Measurements from ENCODE around the gene MAML2.

MAML2 gene

GRCh38 chr11:96222102-96222501, 120.9 kb downstream of the MAML2 start:
- no peak for TF ChIP-seq GATA3 (IDR thresholded peaks at IDR 0.05; ENCODE audit: low read depth, low read length)
- TF ChIP-seq GATA2 (IDR thresholded peaks at IDR 0.05; ENCODE audit: low read depth, low read length) = no peak

- TF ChIP-seq GATA3 (IDR thresholded peaks at IDR 0.05; ENCODE audit: low read depth, low read length) (no peak), GATA2 (IDR thresholded peaks at IDR 0.05; ENCODE audit: low read depth, low read length) (no peak)
Measured at GRCh38 chr11:96221244-96222070, 121.5 kb downstream of the MAML2 start.

- TF ChIP-seq GATA3 (IDR thresholded peaks at IDR 0.05; ENCODE audit: low read depth, low read length) (no peak), GATA2 (IDR thresholded peaks at IDR 0.05; ENCODE audit: low read depth, low read length) (no peak)
Measured at GRCh38 chr11:96219981-96220623, 122.9 kb downstream of the MAML2 start.

- TF ChIP-seq GATA3 (IDR thresholded peaks at IDR 0.05; ENCODE audit: low read depth, low read length) (no peak), GATA2 (IDR thresholded peaks at IDR 0.05; ENCODE audit: low read depth, low read length) (no peak)
Measured at GRCh38 chr11:96218901-96219300, 124.1 kb downstream of the MAML2 start.

GRCh38 chr11:96218006-96218405, 125.0 kb downstream of the MAML2 start:
- TF ChIP-seq GATA2 (IDR thresholded peaks at IDR 0.05; ENCODE audit: low read depth, low read length) (no peak), GATA3 (IDR thresholded peaks at IDR 0.05; ENCODE audit: low read depth, low read length) (no peak)

GRCh38 chr11:96217206-96217605, 125.8 kb downstream of the MAML2 start:
- TF ChIP-seq GATA3 (IDR thresholded peaks at IDR 0.05; ENCODE audit: low read depth, low read length) (no peak), GATA2 (IDR thresholded peaks at IDR 0.05; ENCODE audit: low read depth, low read length) (no peak)

GRCh38 chr11:96215826-96216225, 127.2 kb downstream of the MAML2 start:
- TF ChIP-seq GATA3 (IDR thresholded peaks at IDR 0.05; ENCODE audit: low read depth, low read length) (no peak), GATA2 (IDR thresholded peaks at IDR 0.05; ENCODE audit: low read depth, low read length) (no peak)

GRCh38 chr11:96215110-96215782, 127.7 kb downstream of the MAML2 start:
- TF ChIP-seq GATA3 (IDR thresholded peaks at IDR 0.05; ENCODE audit: low read depth, low read length) = no peak
- no peak for TF ChIP-seq GATA2 (IDR thresholded peaks at IDR 0.05; ENCODE audit: low read depth, low read length)

GRCh38 chr11:96214777-96215109, 128.3 kb downstream of the MAML2 start:
- TF ChIP-seq GATA3 (IDR thresholded peaks at IDR 0.05; ENCODE audit: low read depth, low read length) (no peak), GATA2 (IDR thresholded peaks at IDR 0.05; ENCODE audit: low read depth, low read length) (no peak)

GRCh38 chr11:96213500-96213899, 129.5 kb downstream of the MAML2 start:
- TF ChIP-seq GATA3 (IDR thresholded peaks at IDR 0.05; ENCODE audit: low read depth, low read length) = no peak
- no peak for TF ChIP-seq GATA2 (IDR thresholded peaks at IDR 0.05; ENCODE audit: low read depth, low read length)

GRCh38 chr11:96211436-96211835, 131.6 kb downstream of the MAML2 start:
- TF ChIP-seq GATA3 (IDR thresholded peaks at IDR 0.05; ENCODE audit: low read depth, low read length) = no peak
- TF ChIP-seq GATA2 (IDR thresholded peaks at IDR 0.05; ENCODE audit: low read depth, low read length) = no peak

GRCh38 chr11:96207459-96208449, 135.2 kb downstream of the MAML2 start:
- TF ChIP-seq GATA2 (IDR thresholded peaks at IDR 0.05; ENCODE audit: low read depth, low read length) (no peak), GATA3 (IDR thresholded peaks at IDR 0.05; ENCODE audit: low read depth, low read length) (no peak)

GRCh38 chr11:96206955-96207354, 136.0 kb downstream of the MAML2 start:
- no peak for TF ChIP-seq GATA3 (IDR thresholded peaks at IDR 0.05; ENCODE audit: low read depth, low read length)
- no peak for TF ChIP-seq GATA2 (IDR thresholded peaks at IDR 0.05; ENCODE audit: low read depth, low read length)

GRCh38 chr11:96205460-96205809, 137.6 kb downstream of the MAML2 start:
- TF ChIP-seq GATA2 (IDR thresholded peaks at IDR 0.05; ENCODE audit: low read depth, low read length) (no peak), GATA3 (IDR thresholded peaks at IDR 0.05; ENCODE audit: low read depth, low read length) (no peak)
